ENCODE measurements around the gene RAB10.
A peak's percentile ranks its signal among the peaks of the same experiment; 100 is the strongest.
"Not testable (repeated sequence)": the region's sequence is repeated elsewhere in the genome, so short reads cannot be mapped to it uniquely, and the experiment has no call there.

The RAB10 gene

GRCh38 chr2:26033818-26034636 is at the start of gene RAB10:
Gene RAB10 (plus strand): TSS chr2:26034084. CDS start chr2:26034609, 525 bp downstream.
- DNase-seq, result peak; percentile 100

DNA sequence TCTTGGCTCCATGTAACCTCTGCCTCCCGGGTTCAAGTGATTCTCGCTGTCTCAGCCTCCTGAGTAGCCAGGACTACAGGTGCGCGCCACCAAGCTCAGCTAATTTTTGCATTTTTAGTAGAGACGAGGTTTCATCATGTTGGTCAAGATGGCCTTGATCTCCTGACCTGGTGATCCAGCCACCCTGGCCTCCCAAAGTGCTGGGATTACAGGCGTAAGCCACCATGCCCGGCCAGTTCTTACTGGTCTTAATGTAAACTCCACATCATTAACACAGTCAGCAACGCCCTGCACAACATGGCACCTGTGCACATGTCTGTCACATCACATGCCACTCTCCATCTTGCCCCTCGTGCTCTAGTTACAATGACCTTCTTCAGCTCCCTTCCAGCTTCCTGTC is 45.8 kb upstream of the RAB10 start:
- DNase-seq, result no peak

DNA sequence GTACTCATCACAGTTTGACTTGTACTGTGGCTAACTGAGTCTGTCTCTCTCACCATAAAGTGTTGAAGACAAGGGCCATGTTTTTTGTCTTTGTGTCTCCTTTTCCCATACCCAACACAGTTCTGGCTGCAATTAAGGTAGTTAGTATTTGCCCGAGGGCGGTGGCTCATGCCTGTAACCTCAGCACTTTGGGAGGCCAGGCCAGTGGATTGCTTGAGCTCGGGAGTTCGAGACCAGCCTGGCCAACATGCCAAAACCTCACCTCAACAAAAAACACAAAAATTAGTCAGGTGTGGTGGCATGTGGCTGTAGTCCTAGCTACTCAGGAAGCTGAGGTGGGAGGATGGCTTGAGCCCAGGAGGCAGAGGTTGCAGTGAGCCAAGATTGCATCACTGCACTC is 44.7 kb upstream of the RAB10 start:
- DNase-seq, result no peak

- DNase-seq, result no peak
Observed at GRCh38 chr2:25991965-25992364, 41.9 kb upstream of the RAB10 start.

GRCh38 chr2:25992556-25992955 is 41.3 kb upstream of the RAB10 start:
- no peak for DNase-seq

DNA sequence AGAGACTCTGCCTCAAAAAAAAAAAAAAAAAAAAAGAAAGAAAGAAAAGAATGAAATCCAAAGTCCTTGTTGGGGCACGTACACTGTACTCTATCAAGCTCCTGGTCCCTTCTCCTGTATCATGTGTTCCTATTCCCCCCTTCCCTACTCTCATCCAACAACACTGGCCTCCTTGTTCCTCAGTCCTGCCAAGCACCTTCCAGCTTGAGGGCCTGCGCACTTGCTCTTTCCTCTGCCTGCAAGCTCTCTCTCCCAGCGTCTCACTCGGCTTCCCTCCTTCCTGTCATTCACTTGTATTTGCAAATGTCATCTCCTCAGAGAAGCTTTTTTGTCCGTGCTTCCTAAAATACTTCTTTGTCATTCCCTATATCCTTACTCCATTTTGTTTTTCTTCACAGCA is 40.8 kb upstream of the RAB10 start:
- DNase-seq, result no peak

- DNase-seq, result no peak
Observed at GRCh38 chr2:25994509-25994908, 39.4 kb upstream of the RAB10 start.

GRCh38 chr2:25996844-25997243 is 37.0 kb upstream of the RAB10 start:
- no peak for DNase-seq

DNA sequence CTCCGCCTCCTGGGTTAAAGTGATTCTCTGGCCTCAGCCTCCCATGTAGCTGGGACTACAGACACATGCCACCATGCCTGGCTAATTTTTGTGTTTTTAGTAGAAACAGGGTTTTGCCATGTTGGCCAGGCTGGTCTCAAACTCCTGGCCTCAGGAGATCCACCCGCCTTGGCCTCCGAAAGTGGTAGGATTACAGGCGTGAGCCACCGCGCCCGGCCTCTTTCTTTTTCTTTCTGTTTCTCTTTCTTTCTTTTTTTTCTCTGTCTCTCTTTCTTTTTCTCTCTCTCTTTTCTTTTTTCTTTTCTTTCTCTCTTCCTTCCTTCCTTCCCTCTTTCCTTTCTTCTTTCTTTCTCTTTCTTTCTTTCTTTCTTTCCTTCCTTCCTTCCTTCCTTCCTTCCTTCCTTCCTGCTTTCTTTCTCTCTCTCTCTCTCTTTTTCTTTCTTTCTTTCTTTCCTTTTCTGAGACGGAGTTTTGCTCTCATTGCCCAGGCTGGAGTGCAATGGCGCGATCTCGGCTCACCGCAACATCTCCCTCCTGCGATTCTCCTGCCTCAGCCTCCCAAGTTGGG is 35.0 kb upstream of the RAB10 start:
- DNase-seq, result not testable (repeated sequence)

GRCh38 chr2:25999406-25999805 is 34.5 kb upstream of the RAB10 start:
- not testable (repeated sequence) for DNase-seq

DNA sequence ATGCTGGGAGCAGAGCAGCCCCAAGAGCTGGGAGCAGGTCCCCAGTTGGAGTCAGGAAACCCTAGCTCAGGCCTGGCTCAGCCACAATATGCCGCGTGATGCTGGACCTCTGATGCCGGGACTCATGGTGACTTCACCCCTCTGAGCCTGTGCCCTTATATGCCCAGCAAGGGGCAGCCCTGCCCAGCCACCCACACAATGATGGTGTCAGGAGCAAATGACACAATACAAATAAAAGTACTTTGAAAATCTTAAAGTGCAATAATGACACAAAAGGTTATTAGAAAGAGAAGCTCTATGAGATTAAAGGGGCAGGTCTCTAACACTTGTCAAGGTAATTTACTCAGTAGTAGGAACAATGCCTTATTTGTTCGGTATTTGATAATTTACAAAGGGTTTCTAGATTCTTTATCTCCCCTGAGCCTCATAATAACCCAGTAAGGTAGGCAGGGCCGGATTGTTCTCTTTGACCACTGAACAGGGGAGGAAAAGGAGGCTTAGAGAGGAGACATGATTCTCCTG is 33.3 kb upstream of the RAB10 start:
- no peak for DNase-seq

GRCh38 chr2:26001743-26002351 is 32.0 kb upstream of the RAB10 start:
- DNase-seq, result no peak

DNA sequence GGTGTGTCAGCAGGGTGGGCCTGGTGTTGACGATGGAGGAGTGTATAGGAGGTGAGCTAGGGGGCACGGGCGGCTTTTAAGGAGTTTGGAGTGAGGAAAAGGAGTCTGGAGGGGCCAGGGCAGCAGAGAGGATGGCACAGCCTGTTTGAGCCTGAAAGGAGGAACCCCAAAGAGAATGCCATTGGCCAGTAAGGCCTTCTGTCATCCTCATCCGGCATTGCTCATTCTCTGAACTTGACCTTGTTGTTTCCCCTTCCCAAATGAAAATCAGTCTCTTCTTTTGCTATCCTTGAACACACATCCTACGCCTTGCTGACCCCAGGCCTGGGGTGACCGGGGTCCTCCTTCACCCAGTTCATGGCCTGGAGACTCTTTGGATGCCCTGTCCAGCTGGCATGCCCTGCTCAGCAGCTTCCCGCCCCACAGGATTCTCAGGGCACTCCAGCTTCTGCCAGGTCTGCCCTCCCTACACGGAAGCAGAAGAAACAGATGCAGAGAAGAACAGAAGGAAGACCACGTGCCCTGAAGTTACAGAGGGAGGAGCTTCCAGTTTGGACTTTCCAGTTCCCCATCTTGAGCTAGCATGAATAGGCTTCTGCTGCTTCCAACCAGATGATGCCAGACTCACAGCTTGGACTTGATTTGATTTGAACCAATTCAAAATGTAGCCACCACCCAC is 31.1 kb upstream of the RAB10 start:
- DNase-seq, result no peak

DNA sequence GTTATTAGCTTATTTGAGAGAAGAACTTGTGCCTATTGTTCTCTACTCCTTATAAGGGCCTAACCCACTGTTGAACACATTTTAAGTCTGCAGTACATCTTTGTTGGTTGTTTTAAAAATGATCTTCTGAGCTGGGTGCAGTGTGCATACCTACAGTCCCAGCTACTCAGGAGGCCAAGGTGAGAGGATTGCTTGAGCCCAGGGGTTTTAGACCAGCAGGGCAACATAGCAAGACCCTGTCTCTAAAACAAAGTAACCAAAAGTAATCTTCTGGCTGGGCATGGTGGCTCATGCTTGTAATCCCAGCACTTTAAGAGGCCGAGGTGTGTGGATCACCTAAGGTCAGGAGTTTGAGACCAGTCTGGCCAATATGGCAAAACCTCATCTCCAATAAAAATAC is 25.8 kb upstream of the RAB10 start:
- no peak for DNase-seq

DNA sequence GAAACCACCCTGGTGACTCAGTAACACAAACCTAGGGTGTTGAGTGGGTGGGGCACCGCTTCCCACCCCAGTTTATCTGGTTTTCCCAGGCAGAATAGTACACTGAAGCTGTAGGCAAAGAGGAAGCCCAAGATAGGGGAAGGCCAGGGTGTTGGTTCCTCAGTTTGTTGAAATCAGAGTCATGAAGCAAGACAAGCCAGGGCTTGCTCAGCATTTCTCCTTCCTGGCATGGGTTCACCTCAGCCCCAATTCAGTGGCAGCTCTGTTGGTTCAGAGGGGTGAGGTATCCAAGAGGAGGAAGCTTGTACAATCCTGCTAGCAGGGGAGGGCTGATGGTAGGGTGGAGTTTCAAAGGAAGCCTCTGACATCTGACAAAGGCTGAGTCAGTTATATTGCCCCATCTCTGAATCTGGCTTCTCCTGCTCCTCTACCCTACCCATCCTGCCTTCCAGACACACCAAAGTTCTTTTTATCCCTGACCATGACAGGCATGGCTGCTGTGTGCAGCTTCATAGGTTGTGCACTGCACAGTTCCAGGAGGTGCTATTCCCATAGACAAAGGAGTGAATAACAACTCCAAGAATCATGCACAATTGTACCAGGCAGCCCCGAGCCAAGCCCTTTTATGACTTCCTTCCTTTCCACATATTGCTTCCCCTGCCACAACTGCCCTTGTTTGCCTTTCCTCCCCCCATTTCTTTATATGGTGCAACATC is 24.9 kb upstream of the RAB10 start:
- DNase-seq, result no peak

- no peak for DNase-seq
Observed at GRCh38 chr2:26009567-26009963, 24.3 kb upstream of the RAB10 start.

GRCh38 chr2:26010943-26011342 is 22.9 kb upstream of the RAB10 start:
- DNase-seq, result no peak

GRCh38 chr2:26011609-26011989 is 22.3 kb upstream of the RAB10 start:
- DNase-seq, result no peak

- DNase-seq, result no peak
Observed at GRCh38 chr2:26011990-26012856, 21.7 kb upstream of the RAB10 start.

DNA sequence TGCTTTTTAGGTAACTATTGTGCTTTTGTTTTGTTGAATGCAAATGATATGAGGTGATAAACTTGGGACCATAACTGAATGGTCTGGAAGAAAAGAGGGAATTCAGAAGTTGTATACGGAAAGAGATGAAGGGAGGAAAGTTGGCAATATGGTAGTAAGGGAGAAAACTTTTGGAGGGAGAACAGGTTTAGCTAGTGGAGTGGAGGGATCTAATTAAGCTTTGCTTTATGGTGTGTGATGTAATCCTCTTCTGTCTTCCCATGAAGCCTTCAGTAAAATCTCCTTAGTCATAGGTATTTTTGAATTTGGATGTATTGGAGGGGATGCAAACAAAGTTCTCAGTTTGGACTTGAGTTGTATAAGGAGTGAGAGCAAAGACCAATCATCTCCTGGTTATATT is 20.2 kb upstream of the RAB10 start:
- DNase-seq, result no peak

DNA sequence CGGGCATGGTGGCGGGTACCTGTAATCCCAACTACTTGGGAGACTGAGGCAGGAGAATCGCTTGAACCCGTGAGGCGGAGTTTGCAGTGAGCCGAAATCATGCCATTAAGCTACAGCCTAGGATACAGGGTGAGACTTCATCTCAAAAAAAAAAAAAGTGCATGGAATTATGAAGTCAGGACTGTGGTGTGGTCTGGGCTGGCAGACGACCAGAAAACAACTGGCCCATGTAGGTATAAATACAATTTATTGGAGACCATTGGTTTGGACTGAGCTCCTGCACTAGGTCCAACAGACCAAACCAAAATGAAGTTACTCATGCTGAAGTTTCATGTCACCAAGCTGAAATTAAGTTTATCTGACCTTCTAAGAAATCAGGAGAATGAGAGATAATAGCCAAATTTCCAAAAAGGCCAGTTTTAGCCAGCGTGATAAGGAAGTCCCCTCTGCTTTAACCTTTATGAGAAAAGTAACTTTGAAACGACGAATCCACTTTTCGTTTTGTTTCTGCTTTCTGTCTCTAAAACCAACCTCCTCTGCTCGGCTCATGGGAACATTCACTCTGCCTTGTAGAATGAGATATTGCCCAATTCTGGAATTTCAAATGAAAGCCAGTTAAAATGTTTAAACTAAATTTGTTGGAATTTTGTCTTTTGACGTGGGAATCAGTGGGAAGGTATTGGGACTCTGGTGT is 17.7 kb upstream of the RAB10 start:
- no peak for DNase-seq
